Activated gamma-delta T cell treated with anti-CD3 and anti-CD28 coated beads, Interleukin-2, amount 50 U/mL, for 16 hours (primary cell): ENCODE measurements around the gene NTNG1.

ENCODE experiments used
- DNase-seq: peaks from one replicate; pipeline ENCODE4 v3.0.0-alpha.2; 2020; ENCODE audit warnings: low read depth

Gene NTNG1

DNA sequence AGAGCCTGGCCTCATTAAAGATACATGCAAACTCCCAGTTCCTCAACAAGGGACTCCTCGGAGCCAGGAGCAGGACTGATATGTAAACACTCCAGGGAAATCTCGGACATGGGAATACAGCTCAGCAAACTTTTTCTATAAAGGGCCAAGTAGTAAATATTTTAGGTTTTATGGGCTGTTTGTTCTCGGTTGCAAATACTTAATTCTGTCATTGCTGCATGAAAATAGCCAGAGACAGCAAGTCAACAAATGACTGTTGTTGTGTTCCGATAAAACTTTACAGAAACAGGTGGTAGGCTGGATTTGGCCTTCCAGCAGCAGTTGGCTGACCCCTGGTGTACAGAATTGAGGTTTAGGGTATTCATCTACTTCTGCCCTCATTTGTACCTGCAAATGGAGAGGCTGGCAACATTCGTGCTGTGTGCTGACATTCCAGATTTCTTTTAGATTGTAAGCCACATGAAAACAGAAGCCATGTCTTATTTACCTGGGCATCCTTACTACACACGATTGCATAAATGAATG, 360.3 kb downstream of the NTNG1 start:
- no peak for DNase-seq

DNA sequence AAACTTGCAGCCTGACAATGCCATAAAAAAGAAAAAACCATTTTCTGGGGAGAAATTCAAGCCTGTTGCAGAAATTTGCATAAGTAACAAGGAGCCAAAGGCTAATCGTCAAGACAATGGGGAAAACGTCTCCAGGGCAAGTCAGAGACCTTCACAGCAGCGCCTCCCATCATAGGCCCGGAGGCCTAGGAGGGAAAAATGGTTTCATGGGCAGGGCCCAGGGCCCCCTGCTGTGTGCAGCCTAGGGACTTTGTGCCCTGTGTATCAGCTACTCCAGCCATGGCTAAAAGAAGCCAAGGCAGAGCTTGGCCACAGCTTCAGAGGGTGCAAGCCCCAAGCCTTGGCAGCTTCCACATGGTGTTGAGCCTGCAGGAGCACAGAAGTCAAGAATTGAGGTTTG, 369.5 kb downstream of the NTNG1 start:
- DNase-seq = no peak

DNA sequence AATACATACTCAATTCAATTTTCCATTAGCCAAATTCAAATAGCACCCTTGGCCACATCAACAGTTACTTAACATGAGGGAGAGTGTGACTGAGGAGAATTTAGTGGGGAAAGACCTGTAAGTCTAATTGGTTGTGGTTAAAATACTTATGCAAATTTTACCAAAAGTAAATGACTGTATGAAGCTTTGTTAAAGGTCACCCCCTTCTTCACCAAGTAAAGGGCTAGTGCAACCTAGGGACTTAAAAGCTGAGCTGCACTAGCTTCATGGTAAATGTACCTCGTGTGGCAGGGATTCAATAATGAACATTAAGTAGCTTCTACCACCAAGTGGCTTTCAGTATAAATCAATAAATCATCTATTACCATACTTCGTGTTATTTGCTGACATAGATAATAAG, 372.0 kb downstream of the NTNG1 start:
- DNase-seq = no peak

DNA sequence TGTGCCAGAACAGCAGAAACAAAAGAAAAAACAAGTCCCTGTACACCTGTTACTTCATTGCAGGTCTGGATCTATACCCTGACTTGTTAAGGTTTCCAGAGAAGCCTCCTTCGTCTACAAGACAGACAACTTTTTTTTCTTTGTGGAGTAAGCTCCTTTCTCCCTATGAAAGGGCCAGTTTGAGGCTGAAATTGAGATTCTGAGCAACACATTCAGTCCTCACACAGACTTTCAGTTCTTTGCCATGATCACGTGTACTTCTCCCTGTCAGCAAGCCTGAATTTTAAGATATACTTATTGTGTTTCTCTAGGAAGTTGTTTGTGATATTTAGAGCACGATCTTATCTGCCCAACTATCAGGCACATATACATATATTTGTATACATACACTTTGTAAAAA, 374.0 kb downstream of the NTNG1 start:
- no peak for DNase-seq

DNA sequence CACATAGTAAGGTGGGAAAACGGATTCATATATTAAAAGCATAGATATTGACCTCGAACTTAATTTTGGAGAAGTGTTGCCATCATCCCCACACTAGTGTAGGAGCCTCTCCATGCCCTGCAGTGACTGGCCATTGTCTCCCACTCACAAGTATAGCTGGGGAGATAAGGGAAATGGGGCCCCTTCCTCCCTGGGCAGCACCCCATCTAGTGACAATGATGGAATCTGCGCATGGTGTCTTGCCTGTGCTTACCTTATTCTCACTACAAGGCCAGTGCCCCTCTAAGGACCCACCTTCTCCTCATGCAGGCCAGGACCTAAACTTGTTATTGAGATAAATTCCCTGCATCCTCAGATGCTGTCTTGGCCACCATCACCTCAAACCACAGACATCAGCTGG, 374.9 kb downstream of the NTNG1 start:
- DNase-seq = no peak

DNA sequence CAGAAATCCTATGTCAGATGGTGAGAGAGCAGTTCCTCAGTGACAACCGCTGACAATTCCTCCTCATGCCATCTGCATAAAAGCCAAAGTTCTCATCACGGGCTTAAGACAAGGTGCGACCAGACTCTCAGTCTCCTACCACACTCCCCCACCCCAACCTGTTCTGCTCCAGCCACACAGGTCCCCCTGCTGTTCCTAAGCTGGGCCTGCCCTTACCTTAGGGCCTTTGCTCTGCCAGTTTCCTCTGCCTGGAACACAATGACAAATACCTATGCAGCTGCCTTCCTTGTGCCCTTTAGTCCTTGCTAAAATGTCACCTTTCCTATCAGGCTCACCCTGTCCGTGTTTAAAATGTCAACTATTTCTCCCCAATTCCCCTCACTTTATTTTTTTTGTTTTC, 382.2 kb downstream of the NTNG1 start:
- DNase-seq = no peak

DNA sequence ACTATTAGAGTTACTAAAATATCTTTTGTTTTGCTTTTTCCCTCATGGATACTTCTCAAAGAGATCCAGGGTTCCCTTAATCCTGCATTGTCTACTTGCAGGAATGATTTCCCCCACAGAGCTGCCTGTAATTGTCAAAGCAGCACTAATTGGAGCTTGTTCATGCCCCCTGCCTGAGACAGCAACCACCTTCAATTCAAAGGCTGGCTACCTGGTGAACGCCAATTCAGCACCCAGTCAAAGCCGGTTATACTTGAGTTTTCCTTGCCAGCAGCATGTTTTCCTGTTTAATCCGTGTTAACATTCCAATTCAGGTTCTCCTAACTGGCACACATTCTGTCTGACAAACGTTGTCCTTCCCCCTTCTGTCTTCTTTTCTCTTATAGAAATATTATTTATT, 382.9 kb downstream of the NTNG1 start:
- no peak for DNase-seq

DNA sequence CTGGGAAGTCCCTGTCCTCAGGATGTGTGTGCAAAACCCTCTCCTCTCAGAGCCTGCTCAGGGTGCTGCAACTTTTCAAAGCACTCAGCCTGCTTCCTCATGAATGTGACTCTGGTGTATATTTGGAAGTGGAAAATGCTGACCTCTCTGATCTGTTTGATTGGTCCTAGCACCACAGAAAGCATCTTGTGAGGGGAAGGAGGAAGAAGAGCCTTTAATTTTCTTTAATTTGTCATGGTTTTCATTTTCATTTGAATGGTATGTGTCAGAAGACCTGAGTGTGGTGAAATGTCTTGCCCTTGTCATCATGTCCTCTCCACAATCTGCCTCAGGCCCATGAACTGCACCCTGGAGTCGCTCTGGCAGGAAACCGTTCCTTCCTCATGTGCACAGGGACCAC, 383.5 kb downstream of the NTNG1 start:
- DNase-seq = no peak

DNA sequence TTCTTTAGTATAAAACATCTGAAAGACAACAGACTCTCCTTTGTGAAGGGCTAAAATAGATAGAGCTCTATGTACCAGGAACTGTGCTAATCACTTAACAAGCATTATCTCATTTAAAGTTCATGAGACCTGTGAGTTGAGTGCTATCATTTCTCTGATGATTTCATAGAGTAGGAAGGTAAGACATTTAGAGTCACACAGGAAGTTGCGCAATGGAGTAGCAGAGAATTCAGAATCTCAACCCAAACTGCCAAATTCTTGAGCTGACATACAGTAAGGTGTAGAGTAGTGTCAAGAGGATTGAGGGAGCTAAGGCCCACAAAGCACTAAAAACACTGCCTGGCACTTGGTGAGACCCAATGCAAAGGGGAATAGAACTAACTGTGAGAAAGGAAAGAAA, 384.3 kb downstream of the NTNG1 start:
- DNase-seq = no peak

DNA sequence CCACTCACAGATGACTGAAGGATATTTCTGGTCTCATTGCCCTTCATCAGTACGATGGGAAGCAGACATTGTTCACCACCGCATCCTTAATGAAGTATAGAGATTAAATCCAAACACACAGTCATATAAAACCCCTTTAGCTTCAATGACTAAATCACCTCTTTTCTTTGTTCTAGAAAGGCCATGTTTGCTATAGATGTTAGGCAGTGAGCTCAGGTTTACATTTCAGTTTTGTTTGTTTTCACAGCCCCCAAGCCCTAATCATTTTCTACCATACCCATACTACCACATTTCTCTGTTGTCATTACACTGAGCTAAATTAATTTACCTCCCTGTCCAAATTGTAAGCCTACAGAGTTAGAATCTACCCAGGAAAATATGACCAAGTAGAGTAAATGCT, 385.1 kb downstream of the NTNG1 start:
- no peak for DNase-seq

DNA sequence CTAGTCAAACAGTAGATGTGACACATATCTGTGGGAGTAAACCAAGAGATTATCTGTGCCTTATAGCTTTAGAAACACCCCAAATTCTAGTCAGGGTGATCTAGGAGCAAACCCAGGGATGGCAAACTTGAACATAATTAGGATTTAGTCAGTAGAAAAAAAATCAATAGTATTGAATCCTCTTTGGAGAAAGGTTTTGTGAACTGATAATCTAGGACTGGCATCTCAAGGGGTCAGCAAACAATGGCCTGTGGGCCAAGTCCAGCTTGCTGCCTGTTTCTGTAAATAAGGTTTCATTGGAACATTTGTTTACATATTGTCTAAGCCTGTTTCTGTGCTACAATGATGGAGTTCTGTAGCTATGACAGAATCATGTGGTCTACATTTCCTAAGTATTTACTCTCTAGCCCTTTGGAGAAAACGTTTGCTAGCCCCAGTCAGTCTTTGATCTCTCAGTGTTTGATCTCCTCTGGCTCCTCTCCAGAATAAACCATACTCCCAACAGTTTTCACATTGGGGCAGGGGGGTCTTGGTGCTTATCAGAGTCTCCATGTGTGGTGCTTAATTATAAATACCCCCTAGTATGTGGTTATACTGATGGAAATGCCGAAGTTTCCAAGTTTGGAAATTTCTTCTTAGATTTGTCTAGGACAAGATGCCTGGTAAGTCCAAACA, 385.8 kb downstream of the NTNG1 start:
- DNase-seq = no peak

DNA sequence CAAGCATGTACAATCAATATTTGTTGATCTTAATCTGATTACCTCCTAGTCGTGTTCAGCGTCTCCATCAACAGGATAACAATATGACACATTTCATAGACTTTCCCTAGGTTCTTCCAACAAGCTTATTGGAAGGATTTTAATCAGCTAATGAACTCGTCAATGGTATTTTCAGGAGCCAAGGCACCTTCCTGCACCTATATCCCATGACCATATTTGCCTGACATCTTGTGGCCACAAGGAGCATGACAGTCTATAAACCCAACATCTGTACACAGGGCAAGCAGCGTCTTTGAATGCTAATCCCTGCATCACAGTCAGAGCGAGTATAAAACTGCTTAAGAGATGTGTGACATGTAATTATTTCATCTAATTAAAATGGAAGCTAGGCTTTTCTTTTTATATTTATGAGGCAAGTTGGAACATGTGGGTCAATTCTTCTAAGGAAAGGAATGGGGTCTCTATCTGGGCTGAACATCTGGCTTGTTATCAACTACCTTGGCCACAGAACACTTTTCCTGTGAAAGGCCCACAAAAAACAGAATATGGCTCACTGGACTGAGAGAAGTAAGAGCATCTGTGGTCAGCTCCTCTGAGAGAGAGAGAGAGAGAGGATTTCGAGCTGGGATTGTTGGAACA, 388.8 kb downstream of the NTNG1 start:
- DNase-seq = no peak

DNA sequence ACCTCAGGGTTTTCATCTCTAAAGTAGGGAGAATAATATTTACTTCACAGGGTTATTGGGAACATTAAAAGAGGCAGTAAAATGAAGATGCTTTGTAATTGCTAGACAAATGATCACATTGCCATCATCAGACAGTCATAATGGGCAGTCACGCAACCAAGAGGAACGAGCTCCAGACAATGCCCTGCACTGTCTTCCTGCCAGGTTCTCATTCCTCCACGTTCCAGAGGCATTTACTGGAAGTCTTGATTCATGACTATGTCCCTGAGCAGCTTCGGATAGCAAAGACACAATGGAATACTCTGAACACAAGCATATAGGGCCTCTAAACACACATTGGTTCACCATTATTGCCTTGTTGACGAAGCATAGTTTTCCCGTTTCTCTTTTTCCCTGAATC, 389.7 kb downstream of the NTNG1 start:
- no peak for DNase-seq

DNA sequence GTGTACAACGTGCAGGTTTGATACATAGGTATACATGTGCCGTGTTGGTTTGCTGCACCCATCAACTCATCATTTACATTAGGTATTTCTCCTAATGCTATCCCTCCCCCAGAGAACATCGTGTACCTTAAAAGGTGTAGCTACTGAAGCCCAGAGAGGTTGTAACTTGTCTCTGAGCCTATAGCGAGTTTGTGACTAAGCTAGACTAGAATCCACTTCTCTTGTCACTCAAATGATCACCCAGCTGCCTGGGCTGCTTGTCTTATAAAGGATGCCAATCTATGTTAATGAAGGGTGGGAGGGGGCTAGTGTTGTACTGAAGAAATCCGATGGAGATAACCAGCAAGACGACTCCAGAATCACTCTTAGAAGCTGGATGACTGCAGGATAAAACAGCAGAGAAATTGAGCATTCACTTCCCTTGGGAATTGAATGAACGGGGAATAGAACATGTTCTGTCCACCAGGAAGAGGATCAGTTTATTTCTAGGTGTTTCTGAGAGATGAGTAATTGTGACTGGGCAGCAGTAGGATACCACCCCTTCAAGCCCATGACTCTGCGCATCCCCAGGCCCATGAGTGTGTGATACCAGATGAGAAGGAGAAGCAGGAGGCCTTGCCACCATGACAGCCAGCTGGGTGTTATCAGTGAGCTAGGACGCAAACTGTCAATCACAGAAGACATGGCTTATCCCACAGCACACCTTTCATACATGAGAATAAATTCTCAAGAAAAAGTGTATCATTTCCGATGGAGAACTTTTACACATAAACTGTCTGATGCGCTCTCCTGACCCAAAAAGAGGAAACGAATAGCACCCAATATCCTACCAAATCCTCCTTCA, 390.4 kb downstream of the NTNG1 start:
- no peak for DNase-seq

DNA sequence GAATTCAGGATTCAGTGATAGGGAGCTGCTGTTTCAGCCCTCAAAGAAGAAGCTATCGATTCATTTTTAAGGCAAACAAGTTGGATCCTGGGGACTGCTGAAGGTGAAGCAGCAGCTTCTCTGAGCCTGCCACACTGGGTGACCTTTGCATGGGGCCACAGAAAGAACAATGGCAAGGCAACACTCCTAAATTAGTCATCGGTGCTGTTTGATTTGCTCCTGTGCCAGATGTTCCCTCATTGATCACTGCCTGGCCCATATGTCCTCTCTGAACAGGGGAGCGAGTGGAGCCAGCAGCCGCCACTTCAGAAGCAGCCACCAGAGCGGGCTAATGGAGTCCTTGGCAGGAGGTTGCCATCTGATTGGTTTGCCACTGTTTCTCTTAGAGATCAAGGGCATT, 391.5 kb downstream of the NTNG1 start:
- DNase-seq = no peak
